KMS-11 (cell line): Measurements from ENCODE around the gene DNAJB11.
"Not testable (repeated sequence)": the region's sequence is repeated elsewhere in the genome, so short reads cannot be mapped to it uniquely, and the experiment has no call there.

ENCODE experiments used
- H2AFZ ChIP-seq: fragments of 200-600 bp; sonication (generic); 2 replicates; pipeline ENCODE4 v1.6.1; 2016; ENCODE audit warnings: antibody characterized with exemption, mixed run types, low read depth
- H3K27ac ChIP-seq: fragments of 200-600 bp; sonication (generic); 2 replicates; pipeline ENCODE4 v1.6.1; 2016; ENCODE audit warnings: mild to moderate bottlenecking, mixed run types
- H3K27me3 ChIP-seq: fragments of 200-600 bp; sonication (generic); 2 replicates; pipeline ENCODE4 v1.6.1; 2017; ENCODE audit warnings: mild to moderate bottlenecking, low read depth, mixed run types, moderate library complexity; ENCODE audit not compliant: insufficient read depth
- H3K36me3 ChIP-seq: fragments of 200-600 bp; sonication (generic); 2 replicates; pipeline ENCODE4 v1.6.1; 2017; ENCODE audit warnings: mild to moderate bottlenecking, mixed run types; ENCODE audit not compliant: insufficient read depth
- H3K4me1 ChIP-seq: fragments of 200-600 bp; sonication (generic); 2 replicates; pipeline ENCODE4 v1.6.1; 2016; ENCODE audit warnings: mild to moderate bottlenecking, low read depth, mixed run types; ENCODE audit not compliant: poor library complexity, severe bottlenecking
- H3K4me2 ChIP-seq: fragments of 200-600 bp; sonication (generic); 2 replicates; pipeline ENCODE4 v1.7.0; 2016; ENCODE audit warnings: mild to moderate bottlenecking, mixed run types
- H3K4me3 ChIP-seq: fragments of 200-600 bp; sonication (generic); IDR thresholded peaks from 2 replicates; pipeline ENCODE4 v1.6.1; 2017; ENCODE audit warnings: low read depth, low read length, mixed read lengths; ENCODE audit not compliant: insufficient read depth
- H3K79me2 ChIP-seq: fragments of 200-600 bp; sonication (generic); 2 replicates; pipeline ENCODE4 v1.6.1; 2016; ENCODE audit warnings: low read depth, mixed run types; ENCODE audit not compliant: insufficient read depth
- H3K9ac ChIP-seq: fragments of 200-600 bp; sonication (generic); 2 replicates; pipeline ENCODE4 v1.6.1; 2016; ENCODE audit warnings: mild to moderate bottlenecking, mixed run types
- H4K20me1 ChIP-seq: fragments of 200-600 bp; sonication (generic); 2 replicates; pipeline ENCODE4 v1.6.1; 2016; ENCODE audit warnings: mild to moderate bottlenecking, mixed run types; ENCODE audit not compliant: insufficient read depth
- TF ChIP-seq, protein P1 (sequence below): fragments of 200-600 bp; sonication (generic); conservative IDR thresholded peaks from 2 replicates; pipeline ENCODE4 v1.6.1; 2017; ENCODE audit warnings: low read depth, mild to moderate bottlenecking, antibody characterized with exemption, low read length, moderate library complexity, mixed read lengths

DNAJB11 gene

DNA sequence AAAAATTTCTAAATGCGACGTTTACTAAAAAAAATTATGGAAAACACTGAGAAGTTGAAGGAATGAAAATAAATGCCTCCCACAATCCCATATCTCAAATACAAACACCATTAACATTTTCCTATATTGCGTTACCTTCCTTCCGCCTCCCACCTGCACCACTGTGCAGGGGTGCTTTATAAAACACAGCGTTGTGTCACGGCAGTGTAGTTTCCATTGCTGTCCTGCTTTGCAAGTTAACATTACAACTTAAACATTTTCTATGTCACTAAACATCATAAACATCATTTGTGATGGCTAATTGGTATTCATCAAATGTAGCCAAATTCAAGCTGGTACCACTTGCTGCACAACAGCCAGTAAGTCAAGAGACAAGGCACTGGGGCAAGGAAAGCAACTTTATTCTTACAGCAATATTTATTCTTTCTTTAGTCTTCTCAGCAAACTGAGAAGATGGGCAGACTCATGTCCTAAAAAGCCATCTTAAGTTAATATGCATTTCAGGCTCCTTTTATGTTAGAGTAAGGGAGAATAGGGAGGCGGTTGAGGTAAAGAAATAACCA is 57.4 kb downstream of the DNAJB11 start:
- H4K20me1 ChIP-seq = no peaks in the 10 kb centered on the region
- no peak overlapping the region for H2AFZ ChIP-seq
- no peaks in the 10 kb centered on the region for H3K4me1 ChIP-seq
- H3K79me2 ChIP-seq = no peaks in the 10 kb centered on the region
- H3K27me3 ChIP-seq = no peaks in the 10 kb centered on the region
- H3K4me3 ChIP-seq = no peak overlapping the region
- H3K9ac ChIP-seq = no peak overlapping the region
- no peaks in the 10 kb centered on the region for H3K36me3 ChIP-seq
- TF ChIP-seq, protein P1, sequence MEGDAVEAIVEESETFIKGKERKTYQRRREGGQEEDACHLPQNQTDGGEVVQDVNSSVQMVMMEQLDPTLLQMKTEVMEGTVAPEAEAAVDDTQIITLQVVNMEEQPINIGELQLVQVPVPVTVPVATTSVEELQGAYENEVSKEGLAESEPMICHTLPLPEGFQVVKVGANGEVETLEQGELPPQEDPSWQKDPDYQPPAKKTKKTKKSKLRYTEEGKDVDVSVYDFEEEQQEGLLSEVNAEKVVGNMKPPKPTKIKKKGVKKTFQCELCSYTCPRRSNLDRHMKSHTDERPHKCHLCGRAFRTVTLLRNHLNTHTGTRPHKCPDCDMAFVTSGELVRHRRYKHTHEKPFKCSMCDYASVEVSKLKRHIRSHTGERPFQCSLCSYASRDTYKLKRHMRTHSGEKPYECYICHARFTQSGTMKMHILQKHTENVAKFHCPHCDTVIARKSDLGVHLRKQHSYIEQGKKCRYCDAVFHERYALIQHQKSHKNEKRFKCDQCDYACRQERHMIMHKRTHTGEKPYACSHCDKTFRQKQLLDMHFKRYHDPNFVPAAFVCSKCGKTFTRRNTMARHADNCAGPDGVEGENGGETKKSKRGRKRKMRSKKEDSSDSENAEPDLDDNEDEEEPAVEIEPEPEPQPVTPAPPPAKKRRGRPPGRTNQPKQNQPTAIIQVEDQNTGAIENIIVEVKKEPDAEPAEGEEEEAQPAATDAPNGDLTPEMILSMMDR = no peak
- H3K27ac ChIP-seq = no peak overlapping the region
- H3K4me2 ChIP-seq = no peak overlapping the region

DNA sequence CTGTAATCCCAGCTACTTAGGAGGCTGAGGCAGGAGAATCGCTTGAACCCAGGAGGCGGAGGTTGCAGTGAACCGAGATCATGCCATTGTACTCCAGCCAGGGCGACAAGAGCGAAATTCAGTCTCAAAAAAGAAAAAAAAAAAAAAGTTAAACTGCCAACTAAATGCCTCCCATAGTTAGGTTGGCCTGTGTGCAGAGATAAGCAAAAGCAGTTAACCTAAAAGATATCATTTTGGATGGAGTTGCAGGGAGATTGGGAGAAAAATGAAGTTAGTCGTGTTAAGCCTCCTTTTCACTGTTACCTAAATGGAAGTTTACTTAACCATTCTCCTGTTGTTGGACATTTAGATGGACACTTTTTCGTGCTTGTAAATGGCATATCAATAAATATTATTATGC is 58.2 kb downstream of the DNAJB11 start:
- H2AFZ ChIP-seq = no peak overlapping the region
- TF ChIP-seq, protein P1 = no peak
- no peak overlapping the region for H3K9ac ChIP-seq
- no peak overlapping the region for H3K4me2 ChIP-seq
- H4K20me1 ChIP-seq = no peaks in the 10 kb centered on the region
- H3K27ac ChIP-seq = no peak overlapping the region
- H3K4me1 ChIP-seq = no peaks in the 10 kb centered on the region
- no peaks in the 10 kb centered on the region for H3K27me3 ChIP-seq
- H3K36me3 ChIP-seq = no peaks in the 10 kb centered on the region
- no peaks in the 10 kb centered on the region for H3K79me2 ChIP-seq
- no peak overlapping the region for H3K4me3 ChIP-seq

DNA sequence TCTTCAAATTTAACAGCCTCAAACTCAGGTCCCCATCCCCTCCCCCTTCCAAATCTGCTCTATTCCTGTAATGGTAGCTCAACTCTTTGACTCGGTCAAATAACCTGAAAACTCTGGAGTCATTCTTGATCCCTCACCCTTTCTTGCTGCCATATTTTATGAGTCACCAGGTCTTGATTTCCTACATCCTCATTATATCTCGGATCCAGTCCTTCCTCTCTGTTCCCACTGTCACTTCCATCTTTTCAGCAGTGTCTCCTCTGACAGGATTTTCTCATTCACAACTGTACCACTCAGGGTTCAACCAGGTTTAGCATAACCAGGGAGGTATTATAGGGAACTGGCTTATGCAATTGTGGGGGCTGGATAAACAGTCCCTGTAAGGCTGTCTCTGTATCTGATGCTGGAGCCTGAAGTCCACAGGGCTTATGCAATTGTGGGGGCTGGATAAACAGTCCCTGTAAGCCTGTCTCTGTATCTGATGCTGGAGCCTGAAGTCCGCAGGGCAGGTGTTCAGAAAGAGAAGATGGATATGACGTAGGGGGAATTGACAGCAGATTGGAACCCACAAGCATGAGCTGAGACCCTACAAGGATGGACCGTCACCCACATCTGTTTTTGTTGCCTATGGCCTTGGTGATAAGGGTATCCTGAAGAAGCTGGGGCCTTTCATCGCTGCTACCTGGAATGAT is 60.6 kb downstream of the DNAJB11 start:
- Histone ChIP-seq H3K36me3 (no peaks in the 10 kb centered on the region), H4K20me1 (no peaks in the 10 kb centered on the region), H3K27ac (no peak overlapping the region), H3K9ac (no peak overlapping the region), H3K4me3 (no peak overlapping the region), H3K4me1 (no peaks in the 10 kb centered on the region), H3K79me2 (no peaks in the 10 kb centered on the region), H3K27me3 (no peaks in the 10 kb centered on the region), H3K4me2 (no peak overlapping the region), H2AFZ (no peak overlapping the region)
- TF ChIP-seq, protein P1 = no peak

DNA sequence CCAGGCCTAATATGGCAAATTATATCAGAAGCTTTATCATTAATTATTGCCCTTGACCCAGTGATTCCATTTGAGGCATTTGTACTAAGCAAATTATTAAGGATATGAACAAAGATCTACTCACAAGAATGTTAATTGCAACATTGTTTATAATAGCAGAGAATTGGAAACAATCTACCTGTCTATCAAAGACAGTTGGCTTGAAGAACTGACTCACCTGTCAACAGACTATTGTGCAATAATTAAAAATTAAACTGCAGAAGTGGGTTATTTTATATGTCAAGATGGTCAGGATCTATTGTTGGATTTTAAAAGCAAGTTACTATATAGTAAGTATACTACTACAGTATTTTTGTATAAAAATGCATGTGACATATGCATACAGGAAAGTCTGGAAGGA is 63.0 kb downstream of the DNAJB11 start:
- TF ChIP-seq, protein P1 = no peak

DNA sequence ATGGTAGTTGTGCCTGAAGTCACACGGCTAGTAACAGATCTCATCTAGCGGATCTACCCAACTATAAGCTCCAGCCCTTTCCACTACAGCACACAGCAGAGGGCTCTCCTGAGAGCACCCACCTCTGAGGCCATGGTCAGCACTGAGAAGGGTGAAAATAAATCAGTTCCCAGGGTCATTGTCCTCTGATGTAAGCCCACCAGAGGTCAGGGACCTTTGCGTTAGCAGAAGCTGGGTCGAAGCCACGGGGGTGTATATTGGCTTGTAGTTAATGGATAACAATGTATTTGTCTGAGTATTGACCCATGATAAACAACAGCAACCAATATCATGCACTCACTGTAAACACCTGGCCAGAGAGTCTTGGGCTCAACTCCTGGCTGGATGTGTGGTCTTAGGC is 63.7 kb downstream of the DNAJB11 start:
- not testable (repeated sequence) for H3K27me3 ChIP-seq, H4K20me1 ChIP-seq, H3K4me1 ChIP-seq, H2AFZ ChIP-seq, H3K4me2 ChIP-seq, H3K79me2 ChIP-seq, H3K9ac ChIP-seq, H3K4me3 ChIP-seq, H3K36me3 ChIP-seq, H3K27ac ChIP-seq

More for the DNA sequence above, 63.0 kb downstream of the DNAJB11 start:
- Histone ChIP-seq H3K4me2 (no peak overlapping the region), H3K4me3 (no peak overlapping the region), H2AFZ (no peak overlapping the region), H4K20me1 (no peaks in the 10 kb centered on the region), H3K27me3 (no peaks in the 10 kb centered on the region), H3K36me3 (no peaks in the 10 kb centered on the region), H3K79me2 (no peaks in the 10 kb centered on the region), H3K4me1 (no peaks in the 10 kb centered on the region), H3K9ac (no peak overlapping the region), H3K27ac (no peak overlapping the region)
